HCT116 (cell line): Measurements from ENCODE around the gene LRG1. TPM values are rescaled to one million over a fixed set of nuclear protein-coding genes. Genes with fewer than 3 reads are reported as not detected.
A peak's percentile ranks its signal among the peaks of the same experiment; 100 is the strongest.

Source experiments
- ATAC-seq: fragments of 200-7000 bp; cut with Tn5 transposase; 2 replicates; pipeline ENCODE4 v1.9.1; 2020; ENCODE audit warnings: mild to moderate bottlenecking, moderate library complexity
- BruUV-seq: library from RNA; stranded (reverse); fragments of 400-500 nt; replicated peaks from 2 replicates; lab custom pipeline; 2021; lab: Mats Ljungman, UMichigan
- CTCF ChIA-PET: fragments of 300-600 bp; sonication (Branson Sonifier 250); formaldehyde crosslinking; loops from one replicate; lab custom pipeline; 2021; ENCODE audit warnings: antibody characterized with exemption; lab: Charles Lee
- POLR2A ChIA-PET: fragments of 300-600, 350-600 bp; sonication (Branson Sonifier 250); formaldehyde crosslinking; loops from one replicate; lab custom pipeline; 2021; ENCODE audit warnings: antibody characterized with exemption; lab: Charles Lee
- RAD21 ChIA-PET, 2 experiments: fragments of 300-600 bp; sonication (Branson Sonifier 250); formaldehyde crosslinking; loops; one replicate each; lab custom pipeline; 2023; ENCODE audit warnings: low total read pairs in 2 of 2; ENCODE audit not compliant: uncharacterized antibody in 2 of 2, unreplicated experiment in 2 of 2, low non-redundant PET in 1 of 2; lab: Charles Lee
- DNase-seq: peaks from one replicate; pipeline ENCODE4 v3.0.0-alpha.2; 2010; ENCODE audit warnings: low read depth, low spot score
- H2AFZ ChIP-seq: fragments of 200-600 bp; shearing (Covaris generic), sonication (generic); 2 replicates; pipeline ENCODE4 v1.6.1; 2017; ENCODE audit warnings: low read depth, mixed run types, mixed read lengths, antibody characterized with exemption, low read length; ENCODE audit not compliant: poor library complexity, severe bottlenecking
- H3K27ac ChIP-seq: 2 replicates; pipeline ENCODE4 v1.5.1; 2012; ENCODE audit warnings: low read depth, low read length
- H3K27me3 ChIP-seq: fragments of 200-600 bp; sonication (generic); 2 replicates; pipeline ENCODE4 v1.6.1; 2016; ENCODE audit warnings: mixed run types, low read length, mixed read lengths; ENCODE audit not compliant: insufficient read depth
- H3K36me3 ChIP-seq, 2 experiments: fragments of 200-500 bp in 1 of 2; fragments of 200-600 bp in 1 of 2; sonication (Bioruptor generic) in 1 of 2; sonication (generic) in 1 of 2; 2 replicates each; pipeline versions ENCODE4 v1.5.1 to v1.6.1; 2014 to 2016; ENCODE audit warnings: low read length in 2 of 2, inconsistent platforms in 1 of 2, mixed read lengths in 1 of 2, mixed run types in 1 of 2; ENCODE audit not compliant: insufficient read depth in 2 of 2, control insufficient read depth in 1 of 2
- H3K4me1 ChIP-seq, 2 experiments: fragments of 200-600 bp in 1 of 2; sonication (generic) in 1 of 2; 2 replicates each; pipeline versions ENCODE4 v1.5.1 to v1.6.1; 2012 to 2017; ENCODE audit warnings: low read length in 2 of 2, inconsistent platforms in 1 of 2, mild to moderate bottlenecking in 1 of 2, mixed read lengths in 1 of 2, mixed run types in 1 of 2, moderate library complexity in 1 of 2; ENCODE audit not compliant: insufficient read depth in 2 of 2, control insufficient read depth in 1 of 2
- H3K4me2 ChIP-seq: fragments of 200-600 bp; sonication (generic); 2 replicates; pipeline ENCODE4 v1.6.1; 2017; ENCODE audit warnings: mixed run types, low read length, mixed read lengths
- H3K4me3 ChIP-seq, 2 experiments: fragments of 200-600 bp in 1 of 2; sonication (generic) in 1 of 2; replicated peaks in 1 of 2; 2 replicates each; pipeline ENCODE4 v1.5.1; 2011 to 2016; ENCODE audit warnings: low read length in 2 of 2, control low read depth in 1 of 2, low read depth in 1 of 2, mild to moderate bottlenecking in 1 of 2, mixed read lengths in 1 of 2, mixed run types in 1 of 2
- H3K79me2 ChIP-seq: fragments of 200-600 bp; sonication (generic); 2 replicates; pipeline ENCODE4 v1.6.1; 2017; ENCODE audit warnings: mild to moderate bottlenecking, mixed run types, low read length, moderate library complexity, mixed read lengths; ENCODE audit not compliant: insufficient read depth
- H3K9ac ChIP-seq: fragments of 200-600 bp; sonication (generic); 2 replicates; pipeline ENCODE4 v1.6.1; 2016; ENCODE audit warnings: low read length, mixed read lengths
- H3K9me2 ChIP-seq: fragments of 200-600 bp; sonication (generic), shearing (Covaris generic); 2 replicates; pipeline ENCODE4 v1.6.1; 2017; ENCODE audit warnings: mixed run types, mild to moderate bottlenecking, moderate library complexity; ENCODE audit not compliant: insufficient read depth
- H3K9me3 ChIP-seq, 2 experiments: fragments of 200-500 bp in 1 of 2; fragments of 200-600 bp in 1 of 2; sonication (Bioruptor generic) in 1 of 2; sonication (generic) in 1 of 2; 2 replicates each; pipeline ENCODE4 v1.6.1; 2014 to 2017; ENCODE audit warnings: low read length in 2 of 2, mixed read lengths in 2 of 2, inconsistent platforms in 1 of 2, low read depth in 1 of 2, mild to moderate bottlenecking in 1 of 2, mixed run types in 1 of 2, moderate library complexity in 1 of 2; ENCODE audit not compliant: control insufficient read depth in 1 of 2, insufficient read depth in 1 of 2
- H4K20me1 ChIP-seq: fragments of 200-600 bp; sonication (generic), shearing (Covaris generic); 2 replicates; pipeline ENCODE4 v1.6.1; 2017; ENCODE audit warnings: mixed run types, mild to moderate bottlenecking, moderate library complexity; ENCODE audit not compliant: insufficient read depth
- CBX3 ChIP-seq: IDR thresholded peaks from 2 replicates; pipeline ENCODE4 v1.6.1; 2012; ENCODE audit warnings: low read depth
- POLR2A ChIP-seq: IDR thresholded peaks from 2 replicates; pipeline ENCODE4 v1.7.0; 2011; ENCODE audit warnings: borderline replicate concordance; ENCODE audit not compliant: insufficient read depth, insufficient read length; ENCODE audit errors: extremely low read depth
- RAD21 ChIP-seq: IDR thresholded peaks from 2 replicates; pipeline ENCODE4 v1.6.1; 2012; ENCODE audit warnings: low read depth, mild to moderate bottlenecking
- YY1 ChIP-seq: IDR thresholded peaks from 2 replicates; pipeline ENCODE4 v1.6.1; 2011; ENCODE audit warnings: low read length, low read depth, moderate library complexity, mild to moderate bottlenecking; ENCODE audit not compliant: insufficient replicate concordance; ENCODE audit errors: extremely low read depth
- intact Hi-C: fragments of 100-400 bp; cut with micrococcal nuclease; formaldehyde crosslinking; loops from 2 replicates; pipeline ENCODE4 v1.10.0; 2022
- total RNA-seq: library from RNA; stranded (reverse); gene quantifications from one replicate; pipeline ENCODE4 v1.2.1, GENCODE V29; 2021; ENCODE audit not compliant: unreplicated experiment
- TF ChIP-seq, protein P1 (sequence below): IDR thresholded peaks from 2 replicates; pipeline ENCODE4 v1.6.1; 2012
- TF ChIP-seq, protein P2 (sequence below): IDR thresholded peaks from 2 replicates; pipeline ENCODE4 v1.6.1; 2012; ENCODE audit warnings: low read depth
- TF ChIP-seq, protein P3 (sequence below), 3 experiments: fragments of 200-600 bp in 1 of 3; sonication (generic) in 1 of 3; IDR thresholded peaks in 2 of 3; conservative IDR thresholded peaks in 1 of 3; 2 replicates each; pipeline ENCODE4 v1.5.1; 2012 to 2017; ENCODE audit warnings: low read depth in 2 of 3, low read length in 2 of 3, antibody characterized with exemption in 1 of 3, borderline replicate concordance in 1 of 3, control low read depth in 1 of 3, mild to moderate bottlenecking in 1 of 3, mixed read lengths in 1 of 3, mixed run types in 1 of 3, moderate library complexity in 1 of 3; ENCODE audit not compliant: insufficient read depth in 1 of 3

LRG1 gene
- total RNA-seq, 1 experiment from 2014 or later, result 1.3 TPM

DNA sequence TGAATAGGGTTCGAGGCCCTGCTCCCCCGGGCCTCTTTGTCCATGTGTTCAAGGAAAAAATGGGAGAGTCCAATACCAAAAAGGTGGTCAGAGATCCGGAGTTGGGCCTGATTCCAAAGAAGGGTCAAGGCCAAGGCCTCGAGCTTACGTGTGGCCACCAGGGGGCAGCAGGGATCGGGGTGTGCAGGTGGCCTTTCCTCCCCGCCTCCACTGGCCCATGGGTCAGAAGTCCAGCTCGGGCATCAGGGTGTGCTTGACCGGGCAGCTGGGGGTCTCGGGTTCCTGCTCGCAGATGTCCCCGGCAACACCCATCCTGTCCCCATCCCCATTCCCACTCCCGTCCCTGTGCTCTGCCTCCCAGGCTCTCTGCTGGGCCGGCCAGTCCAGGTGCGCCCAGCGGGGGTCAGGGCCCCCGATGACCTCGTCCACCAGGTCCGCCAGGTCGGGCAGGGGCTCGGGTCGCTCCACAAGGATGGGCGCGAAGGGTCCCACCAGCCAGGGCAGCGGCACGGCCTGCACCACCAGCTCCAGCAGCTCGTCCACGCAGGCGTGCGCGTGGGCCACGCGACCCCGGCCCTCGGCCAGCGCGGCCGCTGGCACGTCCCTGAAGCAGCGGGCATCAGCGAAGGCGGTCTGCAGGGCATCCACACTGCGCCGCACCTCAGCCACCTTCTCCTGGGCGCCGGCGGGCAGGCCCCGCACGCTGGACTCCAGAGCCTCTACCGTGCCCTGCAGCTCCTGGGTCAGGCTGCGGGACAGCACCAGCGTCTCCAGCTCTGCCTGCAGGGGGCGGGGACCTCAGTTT, 16.3 kb downstream of the LRG1 start:
- Histone ChIP-seq H3K9ac (no peak overlapping the region), H3K4me2 (no peak overlapping the region), H3K36me3 (no peaks in the 10 kb centered on the region), H3K4me1 (peaks cover 0 to 7% of the 10 kb centered on the region in 2 experiments; a peak in 1 of 4 replicates), H3K27me3 (no peaks in the 10 kb centered on the region), H3K4me3 (no peak overlapping the region), H3K79me2 (no peaks in the 10 kb centered on the region), H3K9me2 (no peaks in the 10 kb centered on the region), H3K27ac (no peak overlapping the region), H4K20me1 (no peaks in the 10 kb centered on the region), H2AFZ (no peak overlapping the region), H3K9me3 (no peaks in the 10 kb centered on the region)
- RAD21 ChIA-PET, result interaction anchor here in 1 of 2 experiments (1.0 kb wide), 1 partner anchor 11 kb away, joined by 3 read pairs; the partner anchor contains the start of gene PLIN5
- intact Hi-C loops, result loop anchor here (2.0 to 10.0 kb wide), 2 partner anchors 113 to 259 kb away; no protein-coding TSS in a partner anchor
- no TSS peak for BruUV-seq
- TF ChIP-seq RAD21, result peak; percentile 72
- TF ChIP-seq, protein P1, sequence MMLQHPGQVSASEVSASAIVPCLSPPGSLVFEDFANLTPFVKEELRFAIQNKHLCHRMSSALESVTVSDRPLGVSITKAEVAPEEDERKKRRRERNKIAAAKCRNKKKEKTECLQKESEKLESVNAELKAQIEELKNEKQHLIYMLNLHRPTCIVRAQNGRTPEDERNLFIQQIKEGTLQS, result no peak
- TF ChIP-seq, protein P2, sequence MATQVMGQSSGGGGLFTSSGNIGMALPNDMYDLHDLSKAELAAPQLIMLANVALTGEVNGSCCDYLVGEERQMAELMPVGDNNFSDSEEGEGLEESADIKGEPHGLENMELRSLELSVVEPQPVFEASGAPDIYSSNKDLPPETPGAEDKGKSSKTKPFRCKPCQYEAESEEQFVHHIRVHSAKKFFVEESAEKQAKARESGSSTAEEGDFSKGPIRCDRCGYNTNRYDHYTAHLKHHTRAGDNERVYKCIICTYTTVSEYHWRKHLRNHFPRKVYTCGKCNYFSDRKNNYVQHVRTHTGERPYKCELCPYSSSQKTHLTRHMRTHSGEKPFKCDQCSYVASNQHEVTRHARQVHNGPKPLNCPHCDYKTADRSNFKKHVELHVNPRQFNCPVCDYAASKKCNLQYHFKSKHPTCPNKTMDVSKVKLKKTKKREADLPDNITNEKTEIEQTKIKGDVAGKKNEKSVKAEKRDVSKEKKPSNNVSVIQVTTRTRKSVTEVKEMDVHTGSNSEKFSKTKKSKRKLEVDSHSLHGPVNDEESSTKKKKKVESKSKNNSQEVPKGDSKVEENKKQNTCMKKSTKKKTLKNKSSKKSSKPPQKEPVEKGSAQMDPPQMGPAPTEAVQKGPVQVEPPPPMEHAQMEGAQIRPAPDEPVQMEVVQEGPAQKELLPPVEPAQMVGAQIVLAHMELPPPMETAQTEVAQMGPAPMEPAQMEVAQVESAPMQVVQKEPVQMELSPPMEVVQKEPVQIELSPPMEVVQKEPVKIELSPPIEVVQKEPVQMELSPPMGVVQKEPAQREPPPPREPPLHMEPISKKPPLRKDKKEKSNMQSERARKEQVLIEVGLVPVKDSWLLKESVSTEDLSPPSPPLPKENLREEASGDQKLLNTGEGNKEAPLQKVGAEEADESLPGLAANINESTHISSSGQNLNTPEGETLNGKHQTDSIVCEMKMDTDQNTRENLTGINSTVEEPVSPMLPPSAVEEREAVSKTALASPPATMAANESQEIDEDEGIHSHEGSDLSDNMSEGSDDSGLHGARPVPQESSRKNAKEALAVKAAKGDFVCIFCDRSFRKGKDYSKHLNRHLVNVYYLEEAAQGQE, result no peak
- peak; percentile 31 for TF ChIP-seq YY1
- TF ChIP-seq, protein P3, sequence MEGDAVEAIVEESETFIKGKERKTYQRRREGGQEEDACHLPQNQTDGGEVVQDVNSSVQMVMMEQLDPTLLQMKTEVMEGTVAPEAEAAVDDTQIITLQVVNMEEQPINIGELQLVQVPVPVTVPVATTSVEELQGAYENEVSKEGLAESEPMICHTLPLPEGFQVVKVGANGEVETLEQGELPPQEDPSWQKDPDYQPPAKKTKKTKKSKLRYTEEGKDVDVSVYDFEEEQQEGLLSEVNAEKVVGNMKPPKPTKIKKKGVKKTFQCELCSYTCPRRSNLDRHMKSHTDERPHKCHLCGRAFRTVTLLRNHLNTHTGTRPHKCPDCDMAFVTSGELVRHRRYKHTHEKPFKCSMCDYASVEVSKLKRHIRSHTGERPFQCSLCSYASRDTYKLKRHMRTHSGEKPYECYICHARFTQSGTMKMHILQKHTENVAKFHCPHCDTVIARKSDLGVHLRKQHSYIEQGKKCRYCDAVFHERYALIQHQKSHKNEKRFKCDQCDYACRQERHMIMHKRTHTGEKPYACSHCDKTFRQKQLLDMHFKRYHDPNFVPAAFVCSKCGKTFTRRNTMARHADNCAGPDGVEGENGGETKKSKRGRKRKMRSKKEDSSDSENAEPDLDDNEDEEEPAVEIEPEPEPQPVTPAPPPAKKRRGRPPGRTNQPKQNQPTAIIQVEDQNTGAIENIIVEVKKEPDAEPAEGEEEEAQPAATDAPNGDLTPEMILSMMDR (IDR thresholded peaks at IDR 0.05 in 2 of 3, conservative IDR thresholded peaks at IDR 0.05 in 1 of 3; ENCODE audit: borderline replicate concordance in 1 of 3, insufficient read depth in 1 of 3, low read depth in 2 of 3, low read length in 2 of 3), result peak; percentile 75 to 92 (median 86); a peak in 5 of 6 replicates
- no peak for TF ChIP-seq CBX3
- TF ChIP-seq POLR2A, result no peak
- ATAC-seq (peak; percentile 66), DNase-seq (peak; percentile 29)
- CTCF ChIA-PET, result interaction anchor here (0.8 to 4.9 kb wide), 19 partner anchors 8 to 286 kb away, joined by 3 to 76 read pairs (median 3); partner anchors contain the start of genes CHAF1A, FEM1A, HDGFL2 and PLIN5
- POLR2A ChIA-PET, result interaction anchor here (0.7 to 1.7 kb wide), 2 partner anchors 11 to 286 kb away, joined by 3 to 7 read pairs; partner anchors contain the start of gene PLIN5
